ENCODE measurements around the gene SPEN. TPM values are rescaled to one million over a fixed set of nuclear protein-coding genes. Genes with fewer than 3 reads are reported as not detected.

Gene SPEN
- total and polyA plus RNA-seq, 2 experiments from 2014 or later: 14.9 to 43.6 TPM

- Histone ChIP-seq H3K27me3 (ENCODE audit: insufficient read depth) (no peaks in the 10 kb centered on the region), H3K4me2 (no peak overlapping the region), H3K36me3 (ENCODE audit: insufficient read depth) (peaks cover 15% of the 10 kb centered on the region), H3F3A (replicated peaks; ENCODE audit: low read depth) (0 out of 2 replicates have a peak, but pooled peaks cover 2% of the 10 kb centered on the region), H3K4me1 (ENCODE audit: insufficient read depth) (no peaks in the 10 kb centered on the region), H2AFZ (no peak overlapping the region), H3K9me2 (ENCODE audit: insufficient read depth) (no peaks in the 10 kb centered on the region), H3K4me3 (no peak overlapping the region), H3K27ac (ENCODE audit: low read depth) (no peak overlapping the region), H4K20me1 (replicated peaks; ENCODE audit: insufficient read depth) (peaks cover 6% of the 10 kb centered on the region), H3K79me2 (replicated peaks; ENCODE audit: insufficient read depth) (no peaks in the 10 kb centered on the region)
- H3K27ac Mint-ChIP-seq: 0 out of 2 replicates have a peak overlapping the region, but pooled peaks have one; percentile 21
- no peak for DNase-seq (ENCODE audit: low spot score)
- H3K36me3 Mint-ChIP-seq (ENCODE audit: low read depth): peaks cover 88% of the 10 kb centered on the region
- peaks cover 16% of the 10 kb centered on the region for H3K27me3 Mint-ChIP-seq (ENCODE audit: insufficient read depth, low read depth, poor library complexity)
- no peak for ATAC-seq
- H3K4me1 Mint-ChIP-seq: peaks cover 7% of the 10 kb centered on the region
- TF ChIP-seq POLR2AphosphoS5 (IDR thresholded peaks at IDR 0.05; ENCODE audit: low read depth) (no peak), NANOG (IDR thresholded peaks at IDR 0.05; ENCODE audit: borderline replicate concordance) (no peak), CTCF (conservative IDR thresholded peaks at IDR 0.05; ENCODE audit: low read depth in 2 of 2) (no peak), EZH2 (IDR thresholded peaks at IDR 0.05; ENCODE audit: low read depth, unreplicated experiment) (no peak), STAT1 (IDR thresholded peaks at IDR 0.05; ENCODE audit: unreplicated experiment) (no peak), JUNB (IDR thresholded peaks at IDR 0.05; ENCODE audit: unreplicated experiment) (no peak), ZNF114 (CRISPR knock-in tag; IDR thresholded peaks at IDR 0.05) (no peak), ETS1 (IDR thresholded peaks at IDR 0.05) (no peak), EZH2phosphoT487 (IDR thresholded peaks at IDR 0.05; ENCODE audit: unreplicated experiment) (no peak), ZNF331 (CRISPR knock-in tag; IDR thresholded peaks at IDR 0.05; ENCODE audit: low read depth) (no peak)
- no peaks in the 10 kb centered on the region for H3K9me3 Mint-ChIP-seq
- H3K4me3 Mint-ChIP-seq: no peak overlapping the region
Measured at GRCh38 chr1:15933684-15934083, 86.2 kb downstream of the SPEN start.

- ATAC-seq: no peak
- Histone ChIP-seq H3K9me2 (ENCODE audit: insufficient read depth) (no peaks in the 10 kb centered on the region), H3K27me3 (ENCODE audit: insufficient read depth) (no peaks in the 10 kb centered on the region), H3K27ac (ENCODE audit: low read depth) (no peak overlapping the region), H3K79me2 (replicated peaks; ENCODE audit: insufficient read depth) (no peaks in the 10 kb centered on the region), H3K4me3 (no peak overlapping the region), H2AFZ (no peak overlapping the region), H4K20me1 (replicated peaks; ENCODE audit: insufficient read depth) (peaks cover 6% of the 10 kb centered on the region), H3K4me2 (no peak overlapping the region), H3K4me1 (ENCODE audit: insufficient read depth) (no peaks in the 10 kb centered on the region), H3F3A (replicated peaks; ENCODE audit: low read depth) (0 out of 2 replicates have a peak, but pooled peaks cover 2% of the 10 kb centered on the region), H3K36me3 (ENCODE audit: insufficient read depth) (peaks cover 9% of the 10 kb centered on the region)
- no peak for DNase-seq (ENCODE audit: low spot score)
- no peaks in the 10 kb centered on the region for H3K9me3 Mint-ChIP-seq
- H3K27me3 Mint-ChIP-seq (ENCODE audit: insufficient read depth, low read depth, poor library complexity): peaks cover 18% of the 10 kb centered on the region
- peaks cover 7% of the 10 kb centered on the region for H3K4me1 Mint-ChIP-seq
- no peak overlapping the region for H3K4me3 Mint-ChIP-seq
- peaks cover 87% of the 10 kb centered on the region for H3K36me3 Mint-ChIP-seq (ENCODE audit: low read depth)
- H3K27ac Mint-ChIP-seq: no peak overlapping the region
- TF ChIP-seq NANOG (IDR thresholded peaks at IDR 0.05; ENCODE audit: borderline replicate concordance): no peak
- no peak for TF ChIP-seq ETS1 (IDR thresholded peaks at IDR 0.05)
- no peak for TF ChIP-seq POLR2AphosphoS5 (IDR thresholded peaks at IDR 0.05; ENCODE audit: low read depth)
- TF ChIP-seq EZH2phosphoT487 (IDR thresholded peaks at IDR 0.05; ENCODE audit: unreplicated experiment): no peak
- TF ChIP-seq ZNF114 (CRISPR knock-in tag; IDR thresholded peaks at IDR 0.05): no peak
- no peak for TF ChIP-seq REST (IDR thresholded peaks at IDR 0.05; ENCODE audit: unreplicated experiment)
- TF ChIP-seq EZH2 (IDR thresholded peaks at IDR 0.05; ENCODE audit: low read depth, unreplicated experiment): no peak
- TF ChIP-seq CREB1 (CRISPR knock-in tag; IDR thresholded peaks at IDR 0.05; ENCODE audit: low read depth): no peak
- TF ChIP-seq CTCF (conservative IDR thresholded peaks at IDR 0.05; ENCODE audit: low read depth in 2 of 2): no peak
- TF ChIP-seq STAT1 (IDR thresholded peaks at IDR 0.05; ENCODE audit: unreplicated experiment): no peak
- no peak for TF ChIP-seq JUNB (IDR thresholded peaks at IDR 0.05; ENCODE audit: unreplicated experiment)
Measured at GRCh38 chr1:15934211-15935055, 86.9 kb downstream of the SPEN start.

All from GM23338 (cell line).